Renal pelvis (tissue), 4 donors: ENCODE data around the gene MYOCOS. TPM values are rescaled to one million over a fixed set of nuclear protein-coding genes. Genes with fewer than 3 reads are reported as not detected.

Source experiments
- DNase-seq: peaks from one replicate; pipeline ENCODE4 v3.0.0-alpha.2; 2013
- polyA plus RNA-seq, 3 donors: library from polyadenylated mRNA; unstranded; fragments of 120-200 nt; gene quantifications; one replicate each; pipeline ENCODE4 v1.2.1, GENCODE V29; 2013; ENCODE audit not compliant: insufficient read length in 3 of 3

The MYOCOS gene
- polyA plus RNA-seq, 3 donors = 0.57 to 0.90 (median 0.86) TPM

DNA sequence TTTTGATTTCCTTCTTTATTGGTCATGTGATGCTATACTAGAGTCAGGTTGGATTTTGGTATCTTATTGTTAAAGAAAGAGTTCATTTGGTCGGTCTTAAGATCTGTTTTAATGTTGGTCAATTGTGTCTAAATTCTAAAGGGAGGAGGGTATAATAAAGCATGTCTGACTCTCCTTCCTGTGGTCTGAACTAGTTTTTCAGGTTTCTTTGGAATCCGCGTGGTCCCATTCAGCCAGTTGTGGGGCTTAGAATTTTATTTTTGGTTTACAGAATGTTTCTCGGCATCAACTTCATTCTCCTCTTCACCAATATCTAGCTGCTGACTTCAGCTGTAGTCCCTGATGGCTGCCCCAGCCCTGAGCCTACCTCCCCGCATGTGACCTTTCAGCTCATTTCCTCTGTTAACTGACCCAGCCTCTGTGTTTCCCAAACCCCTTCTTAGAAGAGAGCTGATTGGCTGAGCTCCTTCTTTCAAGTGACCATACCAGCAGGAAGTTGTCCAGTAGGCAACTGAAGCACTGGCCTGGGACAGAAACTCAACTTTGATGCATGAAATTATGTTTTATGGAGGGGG is 39.1 kb downstream of the MYOCOS start:
- DNase-seq = no peak

DNA sequence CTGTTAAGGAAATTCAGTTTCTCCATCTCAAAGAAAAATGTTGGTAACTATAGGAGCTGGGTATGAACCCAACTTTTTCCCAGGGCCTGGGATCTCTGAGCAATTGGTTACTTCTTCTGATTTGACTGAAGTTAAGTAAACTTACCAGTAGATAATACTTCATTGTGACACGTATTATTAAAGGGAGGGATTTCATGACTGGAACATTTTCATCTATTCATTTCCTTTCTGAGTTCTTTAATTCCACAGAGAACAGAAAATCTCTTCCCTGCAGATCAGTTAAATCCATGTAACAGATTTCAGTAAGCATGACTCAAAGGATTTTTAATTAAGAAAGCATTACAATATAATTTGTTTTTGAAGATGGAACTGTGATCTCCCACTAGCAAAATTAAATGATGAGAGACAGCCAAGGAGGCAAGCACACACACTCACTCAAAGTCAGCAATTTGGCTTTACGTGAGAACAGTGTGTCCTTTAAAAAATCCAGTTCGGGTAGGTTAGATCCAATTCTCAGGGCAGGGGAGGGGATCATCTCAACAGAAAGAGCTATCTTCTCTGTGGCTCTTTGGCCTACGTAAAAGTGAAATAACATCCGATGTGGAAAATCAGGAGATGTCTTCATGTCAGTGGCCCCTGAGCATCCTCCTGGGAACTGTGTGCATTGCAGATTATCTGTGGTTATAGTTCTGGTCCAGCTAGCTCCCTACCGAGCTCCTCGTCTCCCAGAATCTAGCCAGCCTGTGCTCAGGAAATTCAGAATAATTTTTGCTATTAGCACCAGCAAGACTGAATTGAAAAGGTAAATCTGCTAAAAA is 41.2 kb downstream of the MYOCOS start:
- DNase-seq = no peak

DNA sequence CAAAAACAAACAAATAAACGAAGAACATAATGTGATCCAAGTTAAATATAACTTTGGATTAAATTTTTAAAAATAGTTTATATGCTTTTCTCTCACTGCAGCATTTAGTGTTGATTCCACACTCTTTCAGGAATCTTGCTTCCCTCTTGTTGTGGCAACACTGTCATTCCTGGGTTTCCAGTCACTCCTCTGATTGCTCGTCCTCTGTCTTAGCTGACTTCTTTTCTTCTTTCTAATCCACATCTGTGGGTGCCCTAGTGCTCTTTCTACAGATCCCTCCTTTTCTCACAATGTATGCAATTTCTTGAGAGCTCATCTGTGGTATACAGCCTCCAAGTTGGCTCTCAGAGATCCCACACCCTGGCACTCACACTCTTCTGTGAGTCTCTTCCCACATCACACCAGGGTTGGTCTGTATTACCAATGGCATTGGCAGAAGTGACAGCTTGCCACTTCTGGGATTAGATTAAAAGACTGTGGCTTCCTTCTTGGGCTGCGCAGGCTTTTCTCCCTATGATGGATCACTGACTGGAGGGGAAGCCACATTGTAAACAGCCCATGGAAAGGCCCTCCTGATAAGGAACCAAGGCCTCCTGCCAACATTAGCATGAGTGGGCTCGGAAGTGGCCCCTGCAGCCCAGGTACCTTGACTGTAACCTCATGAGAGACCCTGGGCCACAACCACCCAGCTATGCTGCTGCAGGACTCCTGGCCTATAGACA is 42.0 kb downstream of the MYOCOS start:
- DNase-seq = no peak

DNA sequence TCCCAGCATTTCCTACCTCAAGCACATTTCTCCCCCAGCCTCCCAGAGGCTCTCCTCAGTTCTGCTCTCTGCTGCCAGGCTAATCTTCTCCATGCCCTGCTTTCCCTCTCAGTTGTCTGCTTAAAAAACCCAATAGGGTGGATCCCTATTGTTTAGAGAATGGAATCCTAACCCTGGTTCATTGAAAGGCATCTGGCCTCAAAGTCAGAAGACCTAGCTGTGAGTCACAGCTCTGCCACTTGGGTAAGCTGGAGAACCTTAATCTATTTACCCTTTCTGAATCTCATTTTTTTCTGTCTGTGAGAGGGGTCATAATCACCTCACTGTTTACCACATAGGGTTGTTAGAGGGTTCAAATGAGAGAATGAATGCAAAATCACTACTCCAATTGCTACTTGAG is 42.9 kb downstream of the MYOCOS start:
- DNase-seq = no peak

DNA sequence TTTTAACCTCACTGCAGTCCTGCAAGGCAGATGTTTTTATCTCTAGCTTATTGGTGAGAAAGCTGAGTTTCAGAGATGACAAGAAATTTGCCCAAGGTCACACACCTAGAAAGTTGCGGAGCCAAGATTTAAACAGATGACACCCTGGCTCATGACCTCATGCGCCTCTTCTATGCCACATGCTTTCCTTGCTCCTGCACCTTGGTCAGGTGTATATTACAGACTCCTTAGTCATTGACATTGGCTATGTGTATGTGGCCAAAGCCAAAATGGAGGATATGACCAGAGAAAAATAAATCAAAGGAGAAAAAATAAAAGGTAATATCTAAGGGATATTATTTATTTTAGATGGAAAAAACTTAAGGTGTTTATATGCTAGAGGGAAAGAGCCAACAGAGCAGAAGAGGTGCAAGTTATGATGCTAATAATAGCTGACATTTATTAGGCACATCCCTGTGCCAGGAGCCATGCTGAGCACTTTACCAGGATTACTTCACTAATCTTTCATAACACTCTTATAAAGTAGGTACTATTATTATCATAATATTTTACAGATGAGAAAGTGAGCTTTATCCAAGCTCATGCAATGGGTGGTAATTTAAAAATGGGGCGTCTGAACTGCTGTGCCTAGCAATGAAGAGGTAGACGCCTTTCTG is 44.2 kb downstream of the MYOCOS start:
- DNase-seq = no peak

DNA sequence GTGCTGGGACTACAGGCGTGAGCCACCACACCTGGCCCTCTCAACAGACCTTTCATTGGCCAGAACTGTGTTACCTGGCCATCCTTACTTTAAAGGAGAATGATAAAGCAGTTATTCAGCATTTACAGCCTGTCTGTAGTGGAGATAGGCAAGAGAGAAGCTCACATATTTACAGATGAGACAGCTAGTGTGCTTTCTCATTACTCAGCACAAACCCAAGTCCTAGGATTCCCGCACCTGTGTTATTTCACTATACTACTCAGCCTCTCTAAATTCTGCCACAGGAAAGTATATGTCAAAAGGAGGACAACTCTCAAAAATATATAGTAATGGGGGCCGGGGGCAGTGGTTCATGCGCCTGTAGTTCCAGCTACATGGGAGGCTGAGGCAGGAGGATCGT is 46.3 kb downstream of the MYOCOS start:
- DNase-seq = no peak

DNA sequence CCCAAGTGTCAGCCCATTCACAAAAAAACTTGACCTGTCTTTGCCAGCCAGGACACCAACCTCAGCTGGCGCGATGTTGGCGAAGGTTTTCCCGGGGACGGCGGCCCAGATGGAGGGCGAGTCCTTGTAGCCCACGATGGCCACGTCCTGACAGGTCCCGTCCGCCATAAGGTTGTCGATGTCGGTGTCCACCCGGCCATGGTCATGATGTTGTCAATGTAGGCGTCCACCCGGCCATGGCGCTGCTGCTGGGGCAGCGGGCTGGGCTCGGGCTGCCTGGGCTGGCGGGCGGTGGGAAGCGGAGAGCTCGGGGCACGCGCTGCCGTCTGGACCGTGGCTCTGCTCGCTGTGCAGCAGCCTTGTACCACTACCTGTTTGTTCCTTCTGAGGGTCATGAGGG is 48.7 kb downstream of the MYOCOS start:
- DNase-seq = no peak

DNA sequence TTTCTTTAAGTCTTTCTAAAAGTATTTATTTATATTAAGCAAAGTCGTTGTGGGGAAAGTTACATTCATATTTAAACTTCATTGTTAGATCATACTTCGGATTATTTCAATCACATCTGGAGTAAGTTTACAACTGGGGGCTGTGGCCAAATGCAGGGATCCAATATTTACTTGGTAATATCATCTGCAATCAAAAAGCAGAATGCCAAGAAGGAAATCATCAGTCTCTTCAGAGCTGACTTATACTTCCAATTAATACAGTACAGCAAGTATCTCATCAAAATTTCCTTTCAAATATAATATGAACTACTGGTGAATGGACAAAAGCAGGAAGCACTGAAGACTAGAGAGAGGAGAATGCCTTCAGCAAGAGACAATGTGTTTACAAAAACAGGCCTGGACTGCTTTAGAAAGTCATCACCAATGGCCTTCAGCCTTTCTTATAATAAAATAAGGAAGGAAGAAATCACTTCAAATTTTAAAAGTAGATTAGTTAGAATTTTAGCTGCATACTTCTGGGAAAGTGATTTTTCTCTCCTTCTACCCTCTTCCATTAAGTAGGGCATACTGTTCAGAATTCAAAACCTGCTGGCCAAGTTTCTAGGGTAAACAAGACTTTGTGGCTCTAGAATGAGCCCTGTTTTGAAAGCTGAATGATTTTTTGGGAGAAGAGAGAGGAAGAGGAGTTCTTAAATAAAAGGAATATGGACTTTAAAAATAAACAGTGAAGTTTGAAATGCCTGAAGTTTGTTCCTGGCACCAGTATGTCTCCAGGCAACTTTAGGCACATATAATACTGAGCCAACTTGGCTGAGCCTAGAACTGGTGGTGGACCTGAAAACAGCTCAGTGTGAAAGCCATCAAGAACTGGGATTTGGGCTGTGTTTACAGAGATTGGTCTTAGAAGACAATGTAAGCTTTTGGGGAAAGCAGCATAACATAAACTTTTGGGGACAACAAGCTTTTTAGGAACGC is 52.7 kb downstream of the MYOCOS start:
- DNase-seq = no peak

Other genes with a start within 250 kb of the MYOCOS start
- 100 to 1,000 TPM; 125 to 147 (median 135) TPM for gene PRRC2C, start 136.7 kb upstream of the MYOCOS start, polyA plus RNA-seq
- under 1 TPM; 0.16 to 0.28 (median 0.18) TPM for gene MYOC, start 30.4 kb downstream of the MYOCOS start, polyA plus RNA-seq
- 10 to 100 TPM; 13.7 to 17.7 (median 16.5) TPM for gene VAMP4, start 119.8 kb downstream of the MYOCOS start, polyA plus RNA-seq
- gene METTL13, start 159.4 kb downstream of the MYOCOS start, polyA plus RNA-seq = 10 to 100 TPM; 37.1 to 38.0 (median 37.8) TPM
- gene DNM3, start 219.3 kb downstream of the MYOCOS start, polyA plus RNA-seq = 1 to 10 TPM; 4.1 to 6.3 (median 4.4) TPM